ENCODE data around the gene DENND4C. TPM values are rescaled to one million over a fixed set of nuclear protein-coding genes. Genes with fewer than 3 reads are reported as not detected.

DENND4C gene
- total RNA-seq, 6 experiments from 2014 or later = 16.5 to 20.6 (median 19.3) TPM

DNA sequence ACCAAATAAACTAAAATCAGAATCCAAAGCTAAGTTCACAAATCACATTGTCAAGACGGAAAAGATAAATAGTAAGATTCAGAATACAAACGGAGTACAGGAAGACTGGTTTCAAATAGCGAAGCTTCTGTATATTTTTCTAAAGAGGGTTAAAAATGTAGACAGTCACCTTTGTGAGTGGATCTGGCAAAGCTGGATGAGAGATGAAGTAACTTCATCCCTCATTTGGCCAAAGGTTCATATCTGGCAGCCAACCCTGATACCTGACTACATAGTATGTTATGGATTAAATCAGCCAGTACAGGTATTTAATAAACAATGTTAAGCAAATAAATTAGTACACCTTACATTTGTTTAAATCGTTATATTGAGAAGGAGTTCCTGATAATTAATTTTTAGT lies 21.3 kb upstream of the DENND4C start:
- TF ChIP-seq, protein P1, sequence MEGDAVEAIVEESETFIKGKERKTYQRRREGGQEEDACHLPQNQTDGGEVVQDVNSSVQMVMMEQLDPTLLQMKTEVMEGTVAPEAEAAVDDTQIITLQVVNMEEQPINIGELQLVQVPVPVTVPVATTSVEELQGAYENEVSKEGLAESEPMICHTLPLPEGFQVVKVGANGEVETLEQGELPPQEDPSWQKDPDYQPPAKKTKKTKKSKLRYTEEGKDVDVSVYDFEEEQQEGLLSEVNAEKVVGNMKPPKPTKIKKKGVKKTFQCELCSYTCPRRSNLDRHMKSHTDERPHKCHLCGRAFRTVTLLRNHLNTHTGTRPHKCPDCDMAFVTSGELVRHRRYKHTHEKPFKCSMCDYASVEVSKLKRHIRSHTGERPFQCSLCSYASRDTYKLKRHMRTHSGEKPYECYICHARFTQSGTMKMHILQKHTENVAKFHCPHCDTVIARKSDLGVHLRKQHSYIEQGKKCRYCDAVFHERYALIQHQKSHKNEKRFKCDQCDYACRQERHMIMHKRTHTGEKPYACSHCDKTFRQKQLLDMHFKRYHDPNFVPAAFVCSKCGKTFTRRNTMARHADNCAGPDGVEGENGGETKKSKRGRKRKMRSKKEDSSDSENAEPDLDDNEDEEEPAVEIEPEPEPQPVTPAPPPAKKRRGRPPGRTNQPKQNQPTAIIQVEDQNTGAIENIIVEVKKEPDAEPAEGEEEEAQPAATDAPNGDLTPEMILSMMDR (IDR thresholded peaks at IDR 0.05) = no peak
- H3K9me3 Mint-ChIP-seq = no peaks in the 10 kb centered on the region
- no peaks in the 10 kb centered on the region for H3K36me3 Mint-ChIP-seq (ENCODE audit: low read depth)
- H3K4me3 Mint-ChIP-seq = no peak overlapping the region
- no peaks in the 10 kb centered on the region for H3K4me1 Mint-ChIP-seq (ENCODE audit: low read depth)
- no peak overlapping the region for H3K27ac Mint-ChIP-seq
- no peak for DNase-seq
- peaks cover 7% of the 10 kb centered on the region for H3K27me3 Mint-ChIP-seq (ENCODE audit: insufficient read depth)

DNA sequence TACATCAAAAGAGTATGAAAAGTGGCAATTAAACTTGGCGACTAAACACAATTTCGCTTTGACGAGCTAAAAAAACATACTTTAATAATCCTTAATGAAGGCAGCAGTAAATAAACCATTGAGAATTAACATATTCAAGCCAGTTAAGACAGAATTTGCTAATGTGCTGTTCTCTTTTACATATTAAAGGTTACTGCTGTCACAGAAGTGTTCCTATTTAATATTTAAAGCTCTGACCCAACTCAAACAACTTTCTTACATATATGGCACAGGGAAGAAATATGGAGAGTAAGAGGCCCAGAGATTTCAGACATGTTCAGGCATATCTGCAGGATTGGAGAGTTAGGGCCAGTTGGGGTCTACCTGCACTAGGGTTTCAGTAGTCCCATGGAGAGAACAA lies 16.7 kb upstream of the DENND4C start:
- Mint-ChIP-seq H3K4me1 (ENCODE audit: low read depth) (no peaks in the 10 kb centered on the region), H3K27me3 (ENCODE audit: insufficient read depth) (peaks cover 5% of the 10 kb centered on the region), H3K4me3 (no peak overlapping the region), H3K9me3 (no peaks in the 10 kb centered on the region), H3K36me3 (ENCODE audit: low read depth) (no peaks in the 10 kb centered on the region), H3K27ac (no peak overlapping the region)
- TF ChIP-seq, protein P1 (IDR thresholded peaks at IDR 0.05) = no peak
- no peak for DNase-seq

DNA sequence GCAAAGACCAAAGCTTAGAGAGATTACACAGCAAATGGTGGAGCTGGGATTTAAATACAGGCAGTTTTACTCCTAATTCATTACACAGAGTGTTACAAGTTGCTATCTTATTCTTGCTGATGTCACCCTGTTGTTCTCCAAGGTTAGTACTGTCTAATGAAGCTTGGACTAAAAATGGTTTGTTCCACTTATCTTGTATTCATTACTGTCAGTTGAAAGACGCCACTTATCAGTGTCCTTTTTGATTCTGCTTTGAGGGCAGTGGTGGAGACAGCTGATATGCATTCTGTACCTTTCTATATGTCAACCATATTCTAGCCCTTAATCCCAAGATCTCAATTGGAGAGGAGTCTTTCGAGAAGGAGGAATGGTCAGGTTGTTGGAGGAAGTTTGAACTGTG lies 14.0 kb upstream of the DENND4C start:
- no peaks in the 10 kb centered on the region for H3K9me3 Mint-ChIP-seq

GRCh38 chr9:19221326-19221725 lies 9.2 kb upstream of the DENND4C start:
- no peak for DNase-seq
- H3K9me3 Mint-ChIP-seq = no peaks in the 10 kb centered on the region
- no peak overlapping the region for H3K27ac Mint-ChIP-seq

More for the DNA sequence above, 14.0 kb upstream of the DENND4C start:
- TF ChIP-seq, protein P1 (IDR thresholded peaks at IDR 0.05) = no peak
- no peak overlapping the region for H3K4me3 Mint-ChIP-seq
- H3K36me3 Mint-ChIP-seq (ENCODE audit: low read depth) = no peaks in the 10 kb centered on the region
- H3K4me1 Mint-ChIP-seq (ENCODE audit: low read depth) = no peaks in the 10 kb centered on the region
- peaks cover 3% of the 10 kb centered on the region for H3K27me3 Mint-ChIP-seq (ENCODE audit: insufficient read depth)
- H3K27ac Mint-ChIP-seq = no peak overlapping the region
- no peak for DNase-seq

DNA sequence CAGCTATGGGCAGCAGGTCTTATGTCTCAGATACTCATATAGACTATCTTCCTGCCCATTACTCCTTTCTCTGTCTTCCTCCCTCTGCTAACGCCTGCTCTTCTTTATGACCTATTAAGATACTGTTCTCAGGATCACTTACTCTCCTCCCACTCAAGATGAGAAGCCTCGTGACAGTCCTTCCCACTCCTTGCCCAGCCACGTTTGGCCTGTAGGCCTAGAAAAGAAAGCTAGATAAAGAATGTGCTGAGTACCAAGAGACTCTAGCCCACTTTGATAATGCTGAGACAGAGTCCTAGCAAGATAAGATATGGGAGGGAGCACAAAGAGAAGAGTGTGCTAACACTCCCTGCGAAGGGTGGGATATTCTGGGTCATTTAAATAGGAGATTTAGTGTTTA lies 6.8 kb upstream of the DENND4C start:
- no peak overlapping the region for H3K4me3 Mint-ChIP-seq
- no peaks in the 10 kb centered on the region; the same call in 1 of the 2 replicates for H3K27me3 Mint-ChIP-seq (ENCODE audit: insufficient read depth)
- DNase-seq = no peak
- TF ChIP-seq, protein P1 (IDR thresholded peaks at IDR 0.05) = no peak
- H3K4me1 Mint-ChIP-seq (ENCODE audit: low read depth) = no peaks in the 10 kb centered on the region
- H3K9me3 Mint-ChIP-seq = no peaks in the 10 kb centered on the region
- H3K27ac Mint-ChIP-seq = no peak overlapping the region
- H3K36me3 Mint-ChIP-seq (ENCODE audit: low read depth) = no peaks in the 10 kb centered on the region

More at GRCh38 chr9:19221326-19221725, 9.2 kb upstream of the DENND4C start:
- H3K27me3 Mint-ChIP-seq (ENCODE audit: insufficient read depth) = no peaks in the 10 kb centered on the region; the same call in 1 of the 2 replicates
- H3K4me3 Mint-ChIP-seq = no peak overlapping the region
- no peaks in the 10 kb centered on the region for H3K36me3 Mint-ChIP-seq (ENCODE audit: low read depth)
- TF ChIP-seq, protein P1 (IDR thresholded peaks at IDR 0.05) = no peak
- no peaks in the 10 kb centered on the region for H3K4me1 Mint-ChIP-seq (ENCODE audit: low read depth)

DNA sequence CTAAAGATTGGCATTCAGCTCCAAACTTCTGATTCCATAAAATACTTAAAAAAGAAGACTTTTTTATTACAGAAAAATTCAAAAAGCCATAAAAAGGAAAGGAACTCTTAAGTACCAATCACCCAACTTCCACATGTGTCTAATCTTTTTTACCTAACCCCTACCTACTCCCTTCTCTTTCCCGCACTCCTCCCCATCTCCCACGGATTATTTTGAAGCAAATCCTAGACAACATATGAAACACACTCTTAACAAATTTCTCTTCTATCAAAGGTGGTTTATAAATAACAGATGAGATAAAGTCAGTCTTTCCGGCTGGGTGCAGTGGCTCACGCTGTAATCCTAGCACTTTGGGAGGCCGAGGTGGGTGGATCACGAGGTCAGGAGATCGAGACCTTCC lies 5.9 kb upstream of the DENND4C start:
- no peak for DNase-seq
- H3K4me3 Mint-ChIP-seq = no peak overlapping the region
- H3K4me1 Mint-ChIP-seq (ENCODE audit: low read depth) = peaks cover 5% of the 10 kb centered on the region
- TF ChIP-seq, protein P1 (IDR thresholded peaks at IDR 0.05) = no peak
- no peaks in the 10 kb centered on the region for H3K9me3 Mint-ChIP-seq
- no peaks in the 10 kb centered on the region for H3K36me3 Mint-ChIP-seq (ENCODE audit: low read depth)
- no peaks in the 10 kb centered on the region for H3K27me3 Mint-ChIP-seq (ENCODE audit: insufficient read depth)
- no peak overlapping the region for H3K27ac Mint-ChIP-seq

Measured in HFFc6 (cell line).